ENCODE data around the gene CDH13.

- TF ChIP-seq POLR2AphosphoS5 (IDR thresholded peaks at IDR 0.05; ENCODE audit: low read depth, low read length) (no peak), SIN3A (IDR thresholded peaks at IDR 0.05; ENCODE audit: borderline replicate concordance, insufficient read depth, low read length) (no peak)
These were observed 510.6 kb downstream of the CDH13 start for GRCh38 chr16:83137326-83137781.
